Smooth muscle cell of the brain vasculature (primary cell): ENCODE data around the gene ZNF552.
A peak's percentile ranks its signal among the peaks of the same experiment; 100 is the strongest.
"Not testable (repeated sequence)": the region's sequence is repeated elsewhere in the genome, so short reads cannot be mapped to it uniquely, and the experiment has no call there.

ENCODE experiments used
- DNase-seq: peaks from one replicate; pipeline ENCODE4 v3.0.0-alpha.2; 2012; ENCODE audit warnings: low read depth, low spot score

Gene ZNF552

DNA sequence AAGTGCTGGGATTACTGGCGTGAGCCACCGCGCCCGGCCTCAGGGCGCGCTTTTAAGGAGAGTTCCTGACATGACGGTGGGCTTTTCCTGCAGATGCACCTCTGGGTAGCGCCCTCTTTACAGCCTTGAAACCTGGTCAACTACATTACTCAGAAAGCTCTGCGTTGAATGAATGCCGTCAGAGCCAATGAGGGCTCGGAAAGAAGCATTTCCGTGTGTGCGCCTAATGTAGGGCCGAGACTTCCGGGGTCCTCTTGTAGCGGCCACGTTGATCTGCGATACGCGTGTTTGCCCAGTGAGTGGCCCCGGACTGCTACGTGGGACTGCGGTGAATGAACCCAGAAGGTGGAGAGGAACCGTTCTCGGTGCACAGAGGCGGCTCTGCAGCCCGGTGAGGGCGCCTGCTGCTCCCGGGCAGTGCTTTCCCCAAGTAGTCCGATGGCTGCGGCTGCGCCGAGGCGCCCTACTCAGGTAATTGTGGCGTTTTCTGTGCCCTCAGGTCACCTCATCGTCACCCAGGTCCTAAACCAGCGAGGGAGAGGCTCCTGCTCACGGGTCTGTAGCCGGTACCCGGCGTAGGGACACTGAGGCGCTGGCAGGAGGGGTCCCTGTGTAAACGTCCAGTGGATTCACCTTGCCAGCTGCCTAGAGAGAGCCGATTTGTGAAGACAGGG is 4.9 kb upstream of the ZNF552 start:
- DNase-seq: peak; percentile 77

- DNase-seq: no peak
These were observed 3.7 kb upstream of the ZNF552 start for GRCh38 chr19:57818378-57818777.

DNA sequence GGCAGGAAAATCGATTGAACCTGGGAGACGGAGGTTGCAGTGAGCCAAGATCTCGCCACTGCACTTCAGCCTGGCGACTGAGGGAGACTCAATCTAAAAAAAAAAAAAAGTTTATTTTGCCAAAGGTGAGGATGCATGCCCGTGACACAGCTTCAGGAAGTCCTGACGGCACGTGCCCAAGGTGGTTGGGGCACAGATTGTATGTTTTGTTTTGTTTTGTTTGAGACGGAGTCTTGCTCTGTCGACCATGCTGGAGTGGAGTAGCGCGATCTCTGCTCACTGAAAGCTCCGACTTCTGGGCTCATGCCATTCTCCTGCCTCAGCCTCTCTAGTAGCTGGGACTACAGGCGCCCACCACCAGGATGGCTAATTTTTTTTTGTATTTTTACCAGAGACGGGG is 3.3 kb upstream of the ZNF552 start:
- DNase-seq: no peak

GRCh38 chr19:57816652-57817051 is 1.9 kb upstream of the ZNF552 start:
- no peak for DNase-seq

DNA sequence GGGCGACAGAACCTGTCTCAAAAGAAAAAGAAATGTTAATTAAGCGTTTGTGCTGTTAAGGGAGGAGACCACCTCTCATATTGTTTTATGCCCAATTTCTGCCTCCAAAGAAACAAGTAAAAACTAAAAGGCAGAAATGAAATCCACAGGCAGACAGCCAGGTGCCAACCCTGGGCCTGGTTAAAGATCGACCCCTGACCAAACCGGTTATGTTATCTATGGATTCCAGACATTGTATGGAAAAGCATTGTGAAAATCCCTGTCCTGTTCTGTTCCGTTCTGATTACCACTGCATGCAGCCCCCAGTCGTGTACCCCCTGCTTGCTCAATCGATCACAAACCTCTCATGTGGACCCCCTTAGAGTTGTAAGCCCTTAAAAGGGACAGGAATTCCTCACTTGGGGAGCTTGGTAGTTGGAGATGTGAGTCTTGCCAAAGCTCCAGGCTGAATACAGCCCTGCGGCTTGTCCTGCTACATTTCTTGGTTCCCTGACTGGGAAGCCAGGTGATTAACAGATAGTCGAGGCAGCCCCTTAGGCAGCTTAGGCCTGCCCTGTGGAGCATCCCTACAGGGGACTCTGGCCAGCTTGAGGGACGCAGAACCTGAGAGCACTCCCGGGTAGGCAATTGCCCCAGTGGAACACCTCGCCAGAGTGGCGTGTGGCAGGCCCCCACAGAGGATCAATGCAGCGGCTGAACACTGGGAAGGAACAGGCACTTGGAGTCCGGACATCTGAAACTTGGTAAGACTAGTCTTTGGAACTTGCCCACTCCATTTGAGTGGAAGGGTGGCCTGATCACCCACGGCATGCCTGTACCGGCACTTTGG is 748 bp upstream of the ZNF552 start:
- DNase-seq: no peak

GRCh38 chr19:57813919-57814504 is 701 bp downstream of the ZNF552 start:
- no peak for DNase-seq

DNA sequence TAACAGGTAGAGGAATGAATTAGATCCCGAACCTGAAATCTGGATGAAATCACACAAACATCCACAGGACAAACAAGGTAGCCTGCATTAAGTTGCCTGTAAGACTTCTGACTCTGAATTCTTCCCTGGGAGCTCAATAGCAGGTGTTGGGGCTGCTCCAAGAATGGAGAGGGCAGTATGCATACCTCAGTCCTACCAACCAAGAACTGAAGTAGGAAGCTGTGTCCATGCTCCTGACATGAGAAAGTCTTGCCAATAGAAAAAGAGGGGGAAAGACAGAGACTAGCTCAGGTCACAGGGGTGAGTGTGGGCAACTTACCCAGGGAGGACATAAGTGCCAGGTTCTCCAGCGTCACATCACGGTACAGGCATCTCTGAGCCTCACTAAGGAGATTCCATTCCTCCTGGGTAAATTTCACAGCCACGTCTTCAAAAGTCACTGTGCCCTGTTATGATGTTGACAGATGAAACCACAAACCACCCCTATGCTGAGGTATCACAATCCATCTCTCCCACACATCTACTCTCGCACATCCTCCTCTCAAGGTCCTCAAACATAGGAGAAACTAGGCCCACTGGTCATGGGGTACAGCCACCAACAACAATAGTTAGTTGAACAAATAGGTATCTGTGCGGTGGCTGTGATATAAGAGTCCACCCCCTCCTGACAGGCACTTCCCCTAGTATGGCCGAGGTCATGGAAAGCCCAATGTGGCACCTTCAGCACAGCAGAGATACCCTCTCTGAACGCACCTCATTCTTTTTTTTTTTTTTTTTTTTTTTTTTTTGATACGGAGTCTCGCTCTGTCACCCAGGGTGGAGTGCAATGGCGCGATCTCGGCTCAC is 1.5 kb downstream of the ZNF552 start:
- DNase-seq: not testable (repeated sequence)

DNA sequence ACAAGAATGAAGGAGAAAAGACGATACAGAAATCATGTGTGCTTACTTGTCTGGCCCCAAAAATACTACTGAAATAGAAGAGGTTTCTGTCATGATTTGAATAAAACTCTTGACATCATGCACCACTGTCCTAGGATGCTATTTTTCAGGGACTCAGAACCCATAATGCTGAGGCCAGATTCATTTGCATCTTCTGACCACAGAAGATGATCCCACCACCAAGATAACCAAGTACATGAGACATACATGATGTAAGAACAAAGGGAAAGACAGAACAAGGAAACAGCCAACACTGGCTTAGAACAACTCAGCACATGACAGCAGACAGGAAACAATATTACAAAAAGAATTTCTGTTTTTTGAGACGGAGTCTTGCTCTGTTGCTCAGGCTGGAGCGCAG is 2.5 kb downstream of the ZNF552 start:
- DNase-seq: no peak

GRCh38 chr19:57810410-57811295 is 4.1 kb downstream of the ZNF552 start:
- DNase-seq: not testable (repeated sequence)

DNA sequence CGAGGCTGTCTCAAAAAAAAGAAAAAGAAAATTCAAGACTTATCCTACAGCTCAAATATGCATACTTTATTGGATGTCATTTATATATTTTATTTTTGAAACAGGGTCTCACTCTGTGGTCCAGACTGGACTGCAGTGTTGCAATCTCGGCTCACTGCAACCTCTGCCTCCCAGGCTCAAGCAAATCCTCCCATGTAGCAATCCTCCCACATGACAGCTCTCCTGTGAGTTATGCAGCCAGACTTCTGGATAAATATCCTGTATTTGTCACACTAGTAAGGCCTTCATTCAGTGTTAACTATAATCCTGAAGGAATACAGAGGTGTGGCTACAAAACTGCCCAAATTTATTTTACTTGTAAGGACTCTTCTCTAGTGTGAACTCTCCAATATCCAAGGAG is 7.2 kb downstream of the ZNF552 start:
- no peak for DNase-seq

DNA sequence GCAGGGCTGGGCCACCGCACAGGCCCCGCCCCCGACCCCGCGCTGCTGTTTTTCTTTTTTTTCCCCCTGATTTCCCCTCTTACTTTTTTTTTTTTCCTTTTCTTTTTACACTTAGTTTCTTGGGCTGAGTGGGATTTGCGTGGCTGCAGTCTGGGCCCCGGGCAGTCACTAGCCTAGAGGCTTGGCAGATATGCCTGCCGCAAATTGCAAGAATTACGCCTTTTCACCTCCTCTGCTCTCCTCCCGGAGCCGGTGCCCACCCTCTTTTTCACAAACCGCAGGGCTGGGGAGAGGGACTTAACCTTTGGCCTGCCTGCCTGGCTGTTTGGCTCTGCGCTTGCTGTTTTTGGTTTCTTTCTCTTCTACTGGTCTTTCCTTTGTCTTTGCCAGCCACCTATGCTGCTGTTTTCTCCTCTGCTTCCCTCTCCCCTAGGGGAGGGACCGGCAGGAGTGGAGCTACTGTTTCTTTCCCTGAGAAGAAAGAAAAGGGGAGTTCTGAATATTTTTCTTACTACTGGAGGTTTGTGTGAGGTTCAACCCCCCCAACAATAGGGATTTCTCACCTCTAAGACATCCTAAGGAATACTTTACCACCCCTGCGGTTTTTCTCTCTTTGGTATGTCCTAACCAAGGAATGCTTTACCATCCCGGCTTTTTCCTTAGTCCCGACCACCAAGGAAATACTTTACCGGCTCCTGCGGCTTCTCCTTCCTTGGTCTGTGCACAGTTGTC is 11.0 kb downstream of the ZNF552 start:
- peak; percentile 50 for DNase-seq

DNA sequence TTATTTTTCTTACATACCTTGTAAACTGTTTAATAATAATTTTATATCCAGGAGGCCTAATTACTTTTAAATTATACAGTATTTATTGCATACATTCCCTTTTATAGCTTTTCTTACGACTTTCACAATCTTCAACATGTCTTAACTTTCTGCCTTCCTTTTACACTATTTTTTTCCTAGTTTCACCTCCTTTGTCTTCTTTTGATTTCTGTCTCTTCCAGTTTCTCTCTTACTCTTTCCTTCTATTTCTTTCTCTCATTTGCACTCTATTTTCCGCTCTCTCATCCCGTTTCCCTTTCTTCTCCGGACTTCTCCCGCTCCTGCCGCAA is 11.5 kb downstream of the ZNF552 start:
- DNase-seq: no peak

- DNase-seq: no peak
These were observed 12.4 kb downstream of the ZNF552 start for GRCh38 chr19:57802269-57802668.

- no peak for DNase-seq
These were observed 14.0 kb downstream of the ZNF552 start for GRCh38 chr19:57800696-57801095.

GRCh38 chr19:57796580-57796979 is 18.1 kb downstream of the ZNF552 start:
- DNase-seq: not testable (repeated sequence)

GRCh38 chr19:57789288-57789687 is 25.4 kb downstream of the ZNF552 start:
- no peak for DNase-seq

GRCh38 chr19:57788114-57788692 is 26.5 kb downstream of the ZNF552 start:
- no peak for DNase-seq

DNA sequence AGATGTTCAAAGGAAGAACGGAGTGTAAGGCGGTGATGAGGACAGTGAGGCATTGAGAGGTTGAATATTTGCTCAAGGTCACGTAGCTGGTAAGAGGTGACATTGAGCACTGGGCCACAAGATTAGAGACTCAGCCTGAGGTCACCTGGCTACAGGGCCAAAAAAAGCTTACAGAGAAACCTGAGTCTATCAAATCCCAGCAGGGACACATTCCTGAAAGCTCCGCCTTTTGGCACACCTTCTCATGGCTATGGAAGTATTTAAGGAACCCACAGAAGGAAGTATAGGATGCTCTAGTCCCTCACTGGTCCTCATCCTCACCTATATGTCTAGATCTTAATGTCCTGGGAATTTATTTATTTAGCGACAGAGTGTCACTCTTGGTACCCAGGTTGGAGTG is 27.8 kb downstream of the ZNF552 start:
- DNase-seq: no peak

DNA sequence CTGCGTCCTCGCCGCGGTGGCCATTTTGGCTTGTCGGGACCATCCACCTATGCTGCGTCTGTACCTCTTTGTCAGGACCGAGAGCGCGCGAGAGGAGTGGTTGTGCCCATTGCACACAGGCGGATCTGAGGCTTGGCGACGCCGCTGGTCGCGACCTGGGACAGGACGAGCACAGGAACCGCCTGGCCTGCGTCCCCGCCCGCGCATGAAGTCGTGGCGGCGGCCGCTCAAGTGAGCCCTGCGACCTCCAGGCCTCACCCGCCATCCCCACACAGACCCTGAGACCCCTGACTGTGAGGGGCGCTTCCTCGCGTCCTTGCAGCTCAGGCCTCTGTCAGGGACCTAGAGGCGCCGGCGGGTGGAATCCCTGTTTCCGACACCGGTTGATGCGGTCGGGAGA is 28.4 kb downstream of the ZNF552 start:
- no peak for DNase-seq
